Measurements from ENCODE around the gene AMZ1.

The AMZ1 gene

GRCh38 chr7:2717293-2718261 lies 29.6 kb downstream of the AMZ1 start:
- Histone ChIP-seq H3K4me3 (ENCODE audit: low read depth in 1 of 2, low read length in 2 of 2) (no peak overlapping the region), H3K27ac (ENCODE audit: low read length) (no peak overlapping the region), H3K79me2 (ENCODE audit: insufficient read depth, low read length) (no peaks in the 10 kb centered on the region), H4K20me1 (ENCODE audit: insufficient read depth, low read length) (no peaks in the 10 kb centered on the region; the same call in none of the 2 replicates), H3K4me1 (ENCODE audit: insufficient read depth, low read length) (peaks cover 31% of the 10 kb centered on the region), H3K4me2 (ENCODE audit: insufficient read depth, low read length) (no peak overlapping the region), H3K27me3 (ENCODE audit: insufficient read depth, low read length, poor library complexity) (no peaks in the 10 kb centered on the region), H2AFZ (ENCODE audit: low read depth, low read length) (no peak overlapping the region), H3K9me3 (ENCODE audit: insufficient read depth, low read length, severe bottlenecking) (no peaks in the 10 kb centered on the region), H3K36me3 (ENCODE audit: insufficient read depth, low read length) (peaks cover 10% of the 10 kb centered on the region), H3K9ac (ENCODE audit: low read depth, low read length) (no peak overlapping the region)
- no peak for ATAC-seq (ENCODE audit: insufficient read depth, low read depth)
- no peak for TF ChIP-seq CTCF (IDR thresholded peaks at IDR 0.05; ENCODE audit: borderline replicate concordance, extremely low read depth, low read length, poor library complexity, severe bottlenecking)
- DNase-seq: no peak

- TF ChIP-seq EZH2 (IDR thresholded peaks at IDR 0.05; ENCODE audit: borderline replicate concordance, low read depth, low read length, severe bottlenecking) (no peak), CTCF (IDR thresholded peaks at IDR 0.05; ENCODE audit: borderline replicate concordance, extremely low read depth, low read length, poor library complexity, severe bottlenecking) (no peak)
- Histone ChIP-seq H3K27me3 (ENCODE audit: insufficient read depth, low read length, poor library complexity) (no peaks in the 10 kb centered on the region), H3K4me3 (ENCODE audit: low read depth in 1 of 2, low read length in 2 of 2) (no peak overlapping the region), H3K36me3 (ENCODE audit: insufficient read depth, low read length) (peaks cover 10% of the 10 kb centered on the region), H3K4me1 (ENCODE audit: insufficient read depth, low read length) (peaks cover 26% of the 10 kb centered on the region), H4K20me1 (ENCODE audit: insufficient read depth, low read length) (no peaks in the 10 kb centered on the region; the same call in none of the 2 replicates), H3K9me3 (ENCODE audit: insufficient read depth, low read length, severe bottlenecking) (no peaks in the 10 kb centered on the region), H2AFZ (ENCODE audit: low read depth, low read length) (no peak overlapping the region), H3K4me2 (ENCODE audit: insufficient read depth, low read length) (no peak overlapping the region), H3K79me2 (ENCODE audit: insufficient read depth, low read length) (no peaks in the 10 kb centered on the region), H3K9ac (ENCODE audit: low read depth, low read length) (no peak overlapping the region), H3K27ac (ENCODE audit: low read length) (no peak overlapping the region)
- no peak for ATAC-seq (ENCODE audit: insufficient read depth, low read depth)
- DNase-seq: no peak
Measured at GRCh38 chr7:2718296-2718965, 30.4 kb downstream of the AMZ1 start.

- Histone ChIP-seq H3K36me3 (ENCODE audit: insufficient read depth, low read length) (peaks cover 10% of the 10 kb centered on the region), H3K4me3 (ENCODE audit: low read depth in 1 of 2, low read length in 2 of 2) (no peak overlapping the region), H3K27ac (ENCODE audit: low read length) (no peak overlapping the region), H3K4me1 (ENCODE audit: insufficient read depth, low read length) (peaks cover 24% of the 10 kb centered on the region), H3K9me3 (ENCODE audit: insufficient read depth, low read length, severe bottlenecking) (no peaks in the 10 kb centered on the region), H4K20me1 (ENCODE audit: insufficient read depth, low read length) (no peaks in the 10 kb centered on the region; the same call in none of the 2 replicates), H3K4me2 (ENCODE audit: insufficient read depth, low read length) (no peak overlapping the region), H3K27me3 (ENCODE audit: insufficient read depth, low read length, poor library complexity) (no peaks in the 10 kb centered on the region), H3K79me2 (ENCODE audit: insufficient read depth, low read length) (no peaks in the 10 kb centered on the region), H2AFZ (ENCODE audit: low read depth, low read length) (no peak overlapping the region), H3K9ac (ENCODE audit: low read depth, low read length) (no peak overlapping the region)
- TF ChIP-seq EZH2 (IDR thresholded peaks at IDR 0.05; ENCODE audit: borderline replicate concordance, low read depth, low read length, severe bottlenecking): no peak
- TF ChIP-seq CTCF (IDR thresholded peaks at IDR 0.05; ENCODE audit: borderline replicate concordance, extremely low read depth, low read length, poor library complexity, severe bottlenecking): peak; percentile 69
- ATAC-seq (ENCODE audit: insufficient read depth, low read depth): peak; percentile 29; the same call in 1 of the 3 replicates
- peak; percentile 54 for DNase-seq
Measured at GRCh38 chr7:2719007-2719406, 31.0 kb downstream of the AMZ1 start.
